Measurements from ENCODE around the gene OMG. TPM values are rescaled to one million over a fixed set of nuclear protein-coding genes. Genes with fewer than 3 reads are reported as not detected.

Gene OMG
- total and polyA plus RNA-seq, 2 donors (not counting 1 experiment from before 2014, with no cell fraction given): 0.39 to 1.7 TPM

- no peaks in the 10 kb centered on the region for H3K9me3 Mint-ChIP-seq (ENCODE audit: insufficient read depth)
- DNase-seq (peak; percentile 59), ATAC-seq (ENCODE audit: low read depth) (peak; percentile 38)
- Histone ChIP-seq H3K4me1 (ENCODE audit: control insufficient read depth in 2 of 2, insufficient read depth in 2 of 2, low read length in 2 of 2) (peaks cover 28 to 43% of the 10 kb centered on the region in 2 donors), H3K27ac (ENCODE audit: low read length in 2 of 2) (peak overlapping the region; percentile 26 to 84), H4K20me1 (ENCODE audit: control insufficient read depth, insufficient read depth, low read length, poor library complexity, severe bottlenecking) (peaks cover 37% of the 10 kb centered on the region), H3K4me3 (ENCODE audit: control extremely low read depth in 1 of 5, extremely low read depth in 1 of 5, insufficient read depth in 1 of 5, low read depth in 2 of 5, low read length in 4 of 5) (peak overlapping the region; percentile 28 to 98 (median 80)), H3K9me3 (ENCODE audit: control extremely low read depth in 1 of 3, control insufficient read depth in 2 of 3, insufficient read depth in 1 of 3, low read length in 2 of 3) (no peaks in the 10 kb centered on the region), H3K36me3 (replicated peaks in 1 of 2; ENCODE audit: control extremely low read depth in 1 of 2, control insufficient read depth in 1 of 2, extremely low read depth in 1 of 2, insufficient read depth in 2 of 2, low read length in 1 of 2) (peaks cover 3 to 43% of the 10 kb centered on the region in 2 experiments), H3K79me2 (ENCODE audit: control insufficient read depth, insufficient read depth, low read length) (peaks cover 96% of the 10 kb centered on the region), H3K27me3 (replicated peaks in 1 of 4; ENCODE audit: control extremely low read depth in 1 of 4, control insufficient read depth in 3 of 4, insufficient read depth in 4 of 4, low read length in 3 of 4) (no peaks in the 10 kb centered on the region), H3K9ac (ENCODE audit: low read length) (peak overlapping the region; percentile 79), H2AFZ (ENCODE audit: insufficient read depth, low read depth, low read length, poor library complexity, severe bottlenecking) (no peak overlapping the region), H3K4me2 (replicated peaks; ENCODE audit: low read depth, low read length, poor library complexity, severe bottlenecking) (peak overlapping the region; percentile 79)
- peak overlapping the region; percentile 96 for H3K27ac Mint-ChIP-seq
- ChIA-PET CTCF (interaction anchor here (0.8 kb wide), 1 partner anchor 11 kb away, joined by 3 read pairs; no protein-coding TSS in a partner anchor), POLR2A (interaction anchor here (0.6 to 2.4 kb wide), 4 partner anchors 10 to 1549 kb away, joined by 3 to 8 read pairs (median 4); partner anchors contain the start of gene EVI2A)
- intact Hi-C loops (cut with micrococcal nuclease): loop anchor here (1.0 to 5.0 kb wide), 6 partner anchors 10 to 1378 kb away; partner anchors contain the start of genes ATAD5 and SSH2
- H3K4me3 Mint-ChIP-seq: peak overlapping the region; percentile 85
- no peaks in the 10 kb centered on the region for H3K27me3 Mint-ChIP-seq
- 26% methylated on average over 4 of the region's 5 CpGs for WGBS (ENCODE audit: insufficient coverage)
- TF ChIP-seq EZH2 (IDR thresholded peaks at IDR 0.05; ENCODE audit: borderline replicate concordance, insufficient read depth, low read depth, low read length, poor library complexity, severe bottlenecking): no peak
- no peak for TF ChIP-seq CTCF (IDR thresholded peaks at IDR 0.05)
- peaks cover 72% of the 10 kb centered on the region for H3K4me1 Mint-ChIP-seq
Observed at GRCh38 chr17:31308372-31309334, 11.6 kb upstream of the OMG start.

Data from B cell (primary cell).